ENCODE results near the gene MGA.
"Not testable (repeated sequence)": the region's sequence is repeated elsewhere in the genome, so short reads cannot be mapped to it uniquely, and the experiment has no call there.

Gene MGA

DNA sequence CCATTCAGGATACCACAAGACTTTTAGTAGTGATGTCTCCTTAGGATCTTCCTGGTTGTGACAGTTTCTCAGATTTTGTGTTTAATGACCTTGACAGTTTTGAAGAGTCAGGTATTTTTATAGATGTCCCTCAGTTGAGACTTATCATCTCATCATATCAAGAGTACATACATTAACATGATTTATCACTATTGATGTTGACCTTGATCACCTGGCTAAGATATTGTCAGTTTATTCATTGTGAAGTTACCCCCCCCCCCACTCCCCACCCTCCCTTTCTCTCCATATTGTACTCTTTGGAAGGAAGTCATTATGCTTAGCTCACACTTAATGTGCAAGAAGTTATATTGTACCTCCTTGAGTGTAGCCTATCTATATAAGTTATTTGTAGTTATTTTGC lies 42.9 kb downstream of the MGA start:
- Histone ChIP-seq H3K27me3 (ENCODE audit: control insufficient read depth, insufficient read depth, low read length) (no peaks in the 10 kb centered on the region), H3K4me3 (ENCODE audit: low read length) (no peak overlapping the region), H3K36me3 (ENCODE audit: control insufficient read depth, insufficient read depth, low read length) (no peaks in the 10 kb centered on the region)

DNA sequence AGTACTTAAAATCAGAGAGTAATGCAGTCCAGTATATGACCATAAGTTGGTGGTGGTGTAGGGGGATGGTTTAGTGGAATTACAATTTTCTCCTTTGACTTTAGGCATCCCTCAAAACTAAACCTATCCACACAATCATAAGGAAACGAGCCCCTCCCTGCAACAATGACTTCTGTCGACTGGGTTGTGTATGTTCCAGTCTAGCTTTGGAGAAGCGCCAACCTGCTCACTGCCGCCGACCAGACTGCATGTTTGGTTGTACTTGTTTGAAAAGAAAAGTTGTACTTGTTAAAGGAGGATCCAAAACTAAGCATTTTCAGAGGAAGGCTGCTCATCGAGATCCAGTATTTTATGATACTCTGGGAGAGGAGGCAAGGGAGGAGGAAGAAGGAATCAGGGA lies 52.8 kb downstream of the MGA start:
- no CpG with 5 or more reads among the region's 6 CpGs for WGBS (ENCODE audit: insufficient coverage, insufficient read length)
- Histone ChIP-seq H3K36me3 (ENCODE audit: control insufficient read depth, insufficient read depth, low read length) (peaks cover 7% of the 10 kb centered on the region; the same call in 1 of the 2 replicates), H3K4me1 (ENCODE audit: control insufficient read depth, insufficient read depth, low read length) (no peaks in the 10 kb centered on the region), H3K4me3 (ENCODE audit: low read length) (no peak overlapping the region), H3K27me3 (ENCODE audit: control insufficient read depth, insufficient read depth, low read length) (no peaks in the 10 kb centered on the region), H3K9me3 (ENCODE audit: control insufficient read depth, insufficient read depth, low read length) (no peaks in the 10 kb centered on the region), H3K27ac (ENCODE audit: low read length) (no peak overlapping the region)
- no peak for DNase-seq (ENCODE audit: low read depth, low spot score)

More for the DNA sequence above, 42.9 kb downstream of the MGA start:
- H3K27ac ChIP-seq (ENCODE audit: low read length), result no peak overlapping the region
- H3K9me3 ChIP-seq (ENCODE audit: control insufficient read depth, insufficient read depth, low read length), result no peaks in the 10 kb centered on the region
- H3K4me1 ChIP-seq (ENCODE audit: control insufficient read depth, insufficient read depth, low read length), result no peaks in the 10 kb centered on the region
- DNase-seq (ENCODE audit: low read depth, low spot score), result no peak

DNA sequence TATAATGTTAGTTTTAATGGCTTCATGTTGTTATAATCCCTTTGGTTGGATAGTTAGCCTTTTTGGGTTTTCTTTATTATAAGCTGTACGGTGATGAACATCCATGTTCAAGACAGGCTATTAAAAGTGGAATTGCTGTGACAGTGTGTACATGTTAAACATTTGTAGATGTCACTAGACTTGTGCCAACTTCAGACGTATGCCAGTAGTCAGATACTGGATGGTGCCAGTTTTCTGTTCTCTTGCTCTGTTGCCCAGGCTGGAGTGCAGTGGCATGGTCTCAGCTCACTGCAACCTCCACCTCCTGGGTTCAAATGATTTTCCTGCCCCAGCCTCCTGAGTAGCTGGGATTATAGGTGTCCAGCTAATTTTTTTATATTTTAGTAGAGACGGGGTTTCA lies 54.1 kb downstream of the MGA start:
- peaks cover 7% of the 10 kb centered on the region; the same call in 1 of the 2 replicates for H3K36me3 ChIP-seq (ENCODE audit: control insufficient read depth, insufficient read depth, low read length)
- no peaks in the 10 kb centered on the region for H3K9me3 ChIP-seq (ENCODE audit: control insufficient read depth, insufficient read depth, low read length)
- no peaks in the 10 kb centered on the region for H3K27me3 ChIP-seq (ENCODE audit: control insufficient read depth, insufficient read depth, low read length)
- no peak overlapping the region for H3K4me3 ChIP-seq (ENCODE audit: low read length)
- DNase-seq (ENCODE audit: low read depth, low spot score), result no peak
- WGBS (ENCODE audit: insufficient coverage, insufficient read length), result no CpG with 5 or more reads among the region's 3 CpGs
- H3K4me1 ChIP-seq (ENCODE audit: control insufficient read depth, insufficient read depth, low read length), result no peaks in the 10 kb centered on the region
- no peak overlapping the region for H3K27ac ChIP-seq (ENCODE audit: low read length)

DNA sequence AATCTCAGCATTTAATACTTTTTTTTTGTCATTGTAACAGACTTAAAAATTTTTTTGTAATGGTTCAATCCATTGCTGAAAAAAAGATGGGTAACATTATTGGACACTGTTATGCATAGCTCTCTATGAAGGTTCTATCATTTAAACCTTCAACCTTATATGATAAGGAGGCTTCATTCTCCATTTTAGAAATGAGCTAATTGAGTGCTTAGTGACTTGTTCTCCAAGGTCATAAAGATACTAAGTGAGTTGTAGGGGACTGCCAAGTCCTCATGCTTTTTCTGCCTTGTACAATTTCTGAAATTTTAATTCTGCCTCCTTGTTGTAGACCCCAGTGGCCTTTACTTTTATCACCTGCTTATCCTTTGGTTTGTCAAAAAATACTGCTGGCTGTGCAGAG lies 56.7 kb downstream of the MGA start:
- peaks cover 7% of the 10 kb centered on the region; the same call in 1 of the 2 replicates for H3K36me3 ChIP-seq (ENCODE audit: control insufficient read depth, insufficient read depth, low read length)
- no peak for DNase-seq (ENCODE audit: low read depth, low spot score)
- H3K4me1 ChIP-seq (ENCODE audit: control insufficient read depth, insufficient read depth, low read length), result no peaks in the 10 kb centered on the region
- H3K27ac ChIP-seq (ENCODE audit: low read length), result no peak overlapping the region
- no peaks in the 10 kb centered on the region for H3K27me3 ChIP-seq (ENCODE audit: control insufficient read depth, insufficient read depth, low read length)
- no peaks in the 10 kb centered on the region for H3K9me3 ChIP-seq (ENCODE audit: control insufficient read depth, insufficient read depth, low read length)
- H3K4me3 ChIP-seq (ENCODE audit: low read length), result no peak overlapping the region

DNA sequence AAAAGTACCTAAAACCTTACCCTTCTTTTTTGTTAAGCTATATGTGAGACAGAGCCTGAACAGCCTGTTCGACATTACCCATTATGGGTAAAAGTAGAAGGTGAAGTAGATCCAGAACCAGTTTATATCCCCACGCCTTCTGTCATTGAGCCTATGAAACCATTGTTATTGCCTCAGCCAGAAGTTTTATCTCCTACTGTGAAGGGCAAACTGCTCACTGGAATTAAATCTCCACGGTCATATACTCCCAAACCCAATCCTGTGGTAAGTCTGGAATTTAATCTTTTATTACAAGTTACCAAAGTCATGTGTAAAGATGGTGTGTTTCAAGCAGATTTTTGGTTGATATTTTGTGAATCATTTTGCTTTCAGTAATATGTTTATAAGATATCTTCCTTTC lies 66.9 kb downstream of the MGA start:
- no peak for DNase-seq (ENCODE audit: low read depth, low spot score)
- no peak overlapping the region for H3K4me3 ChIP-seq (ENCODE audit: low read length)
- no peaks in the 10 kb centered on the region for H3K36me3 ChIP-seq (ENCODE audit: control insufficient read depth, insufficient read depth, low read length)
- no CpG with 5 or more reads among the region's 3 CpGs for WGBS (ENCODE audit: insufficient coverage, insufficient read length)
- H3K27ac ChIP-seq (ENCODE audit: low read length), result no peak overlapping the region
- no peaks in the 10 kb centered on the region for H3K4me1 ChIP-seq (ENCODE audit: control insufficient read depth, insufficient read depth, low read length)
- H3K9me3 ChIP-seq (ENCODE audit: control insufficient read depth, insufficient read depth, low read length), result no peaks in the 10 kb centered on the region
- H3K27me3 ChIP-seq (ENCODE audit: control insufficient read depth, insufficient read depth, low read length), result no peaks in the 10 kb centered on the region

DNA sequence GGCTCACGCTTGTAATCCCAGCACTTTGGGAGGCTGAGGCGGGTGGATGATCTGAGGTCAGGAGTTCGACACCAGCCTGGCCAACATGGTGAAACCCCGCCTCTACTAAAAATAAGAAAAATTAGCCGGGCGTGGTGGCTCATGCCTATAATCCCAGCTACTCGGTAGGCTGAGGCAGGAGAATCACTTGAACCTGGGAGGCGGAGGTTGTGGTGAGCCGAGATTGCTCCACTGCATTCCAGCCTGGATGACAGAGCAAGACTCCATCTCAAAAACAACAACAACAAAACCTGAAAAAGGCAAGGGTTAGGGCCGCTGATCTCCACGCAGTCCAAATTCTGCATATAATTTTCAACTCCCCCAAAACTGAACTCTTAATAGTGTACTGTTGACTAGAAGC lies 67.9 kb downstream of the MGA start:
- not testable (repeated sequence) for H3K27ac ChIP-seq (ENCODE audit: low read length); H3K9me3 ChIP-seq (ENCODE audit: control insufficient read depth, insufficient read depth, low read length); H3K27me3 ChIP-seq (ENCODE audit: control insufficient read depth, insufficient read depth, low read length); H3K4me3 ChIP-seq (ENCODE audit: low read length); H3K4me1 ChIP-seq (ENCODE audit: control insufficient read depth, insufficient read depth, low read length); DNase-seq (ENCODE audit: low read depth, low spot score); H3K36me3 ChIP-seq (ENCODE audit: control insufficient read depth, insufficient read depth, low read length)
- no CpG with 5 or more reads among the region's 11 CpGs for WGBS (ENCODE audit: insufficient coverage, insufficient read length)

DNA sequence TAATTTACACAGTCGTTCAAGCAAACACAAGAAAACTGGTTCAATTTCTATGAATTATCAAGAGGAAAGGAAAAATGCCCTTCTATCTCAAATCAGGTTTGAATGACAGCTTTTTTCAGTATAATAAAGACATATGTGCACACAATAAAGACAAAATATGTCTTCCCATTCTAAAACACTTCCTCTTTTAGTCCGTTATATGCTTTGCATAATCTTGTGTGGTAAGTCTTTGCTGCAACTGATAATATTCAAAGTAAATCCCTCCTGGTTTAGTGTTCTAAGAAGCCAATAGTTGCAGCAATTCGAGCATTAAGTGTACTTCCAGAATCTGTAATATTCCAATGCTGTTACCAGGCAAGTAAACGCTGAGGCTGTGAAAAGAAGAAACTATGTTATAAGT lies 70.3 kb downstream of the MGA start:
- Histone ChIP-seq H3K4me1 (ENCODE audit: control insufficient read depth, insufficient read depth, low read length) (no peaks in the 10 kb centered on the region), H3K9me3 (ENCODE audit: control insufficient read depth, insufficient read depth, low read length) (no peaks in the 10 kb centered on the region), H3K36me3 (ENCODE audit: control insufficient read depth, insufficient read depth, low read length) (no peaks in the 10 kb centered on the region), H3K27me3 (ENCODE audit: control insufficient read depth, insufficient read depth, low read length) (no peaks in the 10 kb centered on the region), H3K4me3 (ENCODE audit: low read length) (no peak overlapping the region), H3K27ac (ENCODE audit: low read length) (no peak overlapping the region)
- no CpG with 5 or more reads among the region's 4 CpGs for WGBS (ENCODE audit: insufficient coverage, insufficient read length)
- no peak for DNase-seq (ENCODE audit: low read depth, low spot score)

DNA sequence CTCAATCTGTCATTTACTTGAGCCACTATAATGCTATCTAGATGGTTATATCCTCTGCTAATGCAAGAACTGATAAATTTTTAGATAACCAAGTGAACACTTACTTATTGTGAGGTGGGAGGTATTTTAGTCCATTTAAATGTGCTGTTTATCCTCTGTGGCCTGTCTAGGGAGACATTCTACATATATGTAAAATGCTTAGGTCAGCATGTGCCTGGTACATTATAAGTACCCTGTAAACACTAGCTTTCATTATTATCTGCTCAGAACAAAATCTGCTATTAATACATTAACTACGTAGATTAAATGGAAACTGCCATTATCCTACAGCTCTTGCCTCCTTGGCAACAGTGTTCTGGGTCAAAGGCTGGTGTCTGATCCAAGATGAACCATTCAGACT lies 72.3 kb downstream of the MGA start:
- peaks cover 6% of the 10 kb centered on the region for H3K36me3 ChIP-seq (ENCODE audit: control insufficient read depth, insufficient read depth, low read length)
- no peaks in the 10 kb centered on the region for H3K9me3 ChIP-seq (ENCODE audit: control insufficient read depth, insufficient read depth, low read length)
- no peak overlapping the region for H3K4me3 ChIP-seq (ENCODE audit: low read length)
- H3K27me3 ChIP-seq (ENCODE audit: control insufficient read depth, insufficient read depth, low read length), result no peaks in the 10 kb centered on the region
- H3K4me1 ChIP-seq (ENCODE audit: control insufficient read depth, insufficient read depth, low read length), result no peaks in the 10 kb centered on the region
- DNase-seq (ENCODE audit: low read depth, low spot score), result no peak
- H3K27ac ChIP-seq (ENCODE audit: low read length), result no peak overlapping the region
- no CpG with 5 or more reads among the region's 1 CpG for WGBS (ENCODE audit: insufficient coverage, insufficient read length)

DNA sequence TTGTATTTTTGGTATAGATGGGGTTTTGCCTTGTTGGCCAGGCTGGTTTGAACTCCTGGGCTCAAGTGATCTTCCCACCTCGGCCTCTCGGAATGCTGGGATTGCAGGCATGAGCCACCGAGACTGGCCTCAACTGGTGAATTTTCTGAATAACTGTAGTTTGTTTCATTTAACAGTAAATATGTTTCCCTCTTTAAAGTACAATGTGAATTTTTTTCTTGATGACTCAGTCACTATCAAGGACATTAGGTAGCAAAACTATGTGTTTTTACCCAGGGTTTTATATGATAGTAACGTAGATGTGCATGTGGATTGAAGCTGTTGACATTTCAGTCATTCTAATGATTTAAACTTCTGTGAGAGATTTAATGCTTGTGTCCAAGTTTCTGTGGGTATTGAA lies 73.9 kb downstream of the MGA start:
- H3K36me3 ChIP-seq (ENCODE audit: control insufficient read depth, insufficient read depth, low read length), result peaks cover 6% of the 10 kb centered on the region
- no peak overlapping the region for H3K27ac ChIP-seq (ENCODE audit: low read length)
- WGBS (ENCODE audit: insufficient coverage, insufficient read length), result no CpG with 5 or more reads among the region's 4 CpGs
- no peak overlapping the region for H3K4me3 ChIP-seq (ENCODE audit: low read length)
- no peak for DNase-seq (ENCODE audit: low read depth, low spot score)
- no peaks in the 10 kb centered on the region for H3K9me3 ChIP-seq (ENCODE audit: control insufficient read depth, insufficient read depth, low read length)
- no peaks in the 10 kb centered on the region for H3K4me1 ChIP-seq (ENCODE audit: control insufficient read depth, insufficient read depth, low read length)
- no peaks in the 10 kb centered on the region for H3K27me3 ChIP-seq (ENCODE audit: control insufficient read depth, insufficient read depth, low read length)

DNA sequence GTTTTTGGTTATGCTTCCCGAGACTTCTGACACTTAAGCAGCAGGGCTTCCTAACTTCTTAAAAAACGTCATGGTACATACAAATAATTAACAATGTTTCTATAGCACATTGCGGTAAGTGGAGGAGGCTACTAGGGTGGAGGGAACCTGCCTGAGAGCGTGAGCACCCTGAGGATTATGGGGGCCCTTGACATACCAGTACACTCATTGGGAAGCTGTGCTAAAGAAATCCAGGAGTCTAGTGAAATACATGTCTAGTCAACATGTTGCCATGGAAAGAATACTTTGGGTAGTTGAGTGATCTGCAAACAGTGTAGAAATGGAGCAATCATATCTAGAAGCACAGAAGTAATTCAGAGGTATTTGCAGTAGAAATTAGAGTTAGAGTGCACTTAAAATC lies 74.8 kb downstream of the MGA start:
- no CpG with 5 or more reads among the region's 4 CpGs for WGBS (ENCODE audit: insufficient coverage, insufficient read length)
- Histone ChIP-seq H3K36me3 (ENCODE audit: control insufficient read depth, insufficient read depth, low read length) (peaks cover 6% of the 10 kb centered on the region), H3K27me3 (ENCODE audit: control insufficient read depth, insufficient read depth, low read length) (no peaks in the 10 kb centered on the region), H3K27ac (ENCODE audit: low read length) (no peak overlapping the region), H3K4me1 (ENCODE audit: control insufficient read depth, insufficient read depth, low read length) (no peaks in the 10 kb centered on the region), H3K9me3 (ENCODE audit: control insufficient read depth, insufficient read depth, low read length) (no peaks in the 10 kb centered on the region), H3K4me3 (ENCODE audit: low read length) (no peak overlapping the region)
- DNase-seq (ENCODE audit: low read depth, low spot score), result no peak

DNA sequence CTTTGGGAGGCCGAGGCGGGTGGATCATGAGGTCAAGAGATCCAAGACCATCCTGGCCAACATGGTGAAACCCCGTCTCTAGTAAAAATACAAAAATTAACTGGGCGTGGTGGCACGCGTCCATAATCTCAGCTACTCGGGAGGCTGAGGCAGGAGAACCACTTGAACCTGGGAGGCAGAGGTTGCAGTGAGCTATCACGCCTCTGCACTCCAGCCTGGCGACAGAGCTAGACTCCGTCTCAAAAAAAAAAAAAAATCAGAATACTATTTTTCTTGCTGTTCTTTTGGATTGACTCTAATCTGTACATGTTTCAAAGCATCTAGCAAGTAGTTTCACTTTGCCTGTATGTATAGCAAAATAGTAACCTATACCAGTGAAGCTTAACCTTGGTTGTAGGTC lies 75.3 kb downstream of the MGA start:
- not testable (repeated sequence) for H3K27ac ChIP-seq (ENCODE audit: low read length); H3K9me3 ChIP-seq (ENCODE audit: control insufficient read depth, insufficient read depth, low read length); H3K4me3 ChIP-seq (ENCODE audit: low read length); H3K36me3 ChIP-seq (ENCODE audit: control insufficient read depth, insufficient read depth, low read length); DNase-seq (ENCODE audit: low read depth, low spot score); H3K27me3 ChIP-seq (ENCODE audit: control insufficient read depth, insufficient read depth, low read length); H3K4me1 ChIP-seq (ENCODE audit: control insufficient read depth, insufficient read depth, low read length)
- WGBS (ENCODE audit: insufficient coverage, insufficient read length), result no CpG with 5 or more reads among the region's 10 CpGs

Measured in iPS DF 6.9 (cell line).